Retinal pigment epithelial cell (primary cell): Measurements from ENCODE around the gene SLC12A9.
"Not testable (repeated sequence)": the region's sequence is repeated elsewhere in the genome, so short reads cannot be mapped to it uniquely, and the experiment has no call there.

Source experiments
- DNase-seq: peaks from one replicate; pipeline ENCODE4 v3.0.0-alpha.2; 2010; ENCODE audit warnings: low read depth
- H3K4me3 ChIP-seq: 2 replicates; pipeline ENCODE4 v1.5.1; 2011; ENCODE audit warnings: mild to moderate bottlenecking, low read length, control low read depth, moderate library complexity
- TF ChIP-seq, protein P1 (sequence below): conservative IDR thresholded peaks from 2 replicates; pipeline ENCODE4 v1.5.1; 2011; ENCODE audit warnings: low read depth, low read length, control low read depth, inconsistent platforms

SLC12A9 gene

DNA sequence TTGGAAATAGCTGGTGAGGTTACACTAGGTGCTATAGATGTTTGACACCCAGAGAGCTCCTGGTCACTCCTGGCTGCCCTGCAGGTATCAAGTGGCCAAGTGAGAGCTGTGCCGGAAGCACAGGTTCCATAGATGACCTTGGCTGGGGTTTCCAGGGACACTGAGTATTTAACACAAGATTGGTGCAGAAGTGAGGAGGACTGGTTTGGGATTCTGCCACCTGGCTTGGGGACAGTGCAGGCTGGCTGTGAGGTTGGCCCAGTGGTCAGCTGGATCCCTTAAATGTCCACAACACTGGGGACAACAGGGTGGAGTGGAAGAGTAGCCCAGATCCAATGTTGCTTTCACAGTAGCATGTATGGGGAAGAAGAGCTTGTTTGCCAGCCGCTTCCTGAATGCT, 48.5 kb downstream of the SLC12A9 start:
- no peak overlapping the region for H3K4me3 ChIP-seq
- TF ChIP-seq, protein P1, sequence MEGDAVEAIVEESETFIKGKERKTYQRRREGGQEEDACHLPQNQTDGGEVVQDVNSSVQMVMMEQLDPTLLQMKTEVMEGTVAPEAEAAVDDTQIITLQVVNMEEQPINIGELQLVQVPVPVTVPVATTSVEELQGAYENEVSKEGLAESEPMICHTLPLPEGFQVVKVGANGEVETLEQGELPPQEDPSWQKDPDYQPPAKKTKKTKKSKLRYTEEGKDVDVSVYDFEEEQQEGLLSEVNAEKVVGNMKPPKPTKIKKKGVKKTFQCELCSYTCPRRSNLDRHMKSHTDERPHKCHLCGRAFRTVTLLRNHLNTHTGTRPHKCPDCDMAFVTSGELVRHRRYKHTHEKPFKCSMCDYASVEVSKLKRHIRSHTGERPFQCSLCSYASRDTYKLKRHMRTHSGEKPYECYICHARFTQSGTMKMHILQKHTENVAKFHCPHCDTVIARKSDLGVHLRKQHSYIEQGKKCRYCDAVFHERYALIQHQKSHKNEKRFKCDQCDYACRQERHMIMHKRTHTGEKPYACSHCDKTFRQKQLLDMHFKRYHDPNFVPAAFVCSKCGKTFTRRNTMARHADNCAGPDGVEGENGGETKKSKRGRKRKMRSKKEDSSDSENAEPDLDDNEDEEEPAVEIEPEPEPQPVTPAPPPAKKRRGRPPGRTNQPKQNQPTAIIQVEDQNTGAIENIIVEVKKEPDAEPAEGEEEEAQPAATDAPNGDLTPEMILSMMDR = no peak
- no peak for DNase-seq

DNA sequence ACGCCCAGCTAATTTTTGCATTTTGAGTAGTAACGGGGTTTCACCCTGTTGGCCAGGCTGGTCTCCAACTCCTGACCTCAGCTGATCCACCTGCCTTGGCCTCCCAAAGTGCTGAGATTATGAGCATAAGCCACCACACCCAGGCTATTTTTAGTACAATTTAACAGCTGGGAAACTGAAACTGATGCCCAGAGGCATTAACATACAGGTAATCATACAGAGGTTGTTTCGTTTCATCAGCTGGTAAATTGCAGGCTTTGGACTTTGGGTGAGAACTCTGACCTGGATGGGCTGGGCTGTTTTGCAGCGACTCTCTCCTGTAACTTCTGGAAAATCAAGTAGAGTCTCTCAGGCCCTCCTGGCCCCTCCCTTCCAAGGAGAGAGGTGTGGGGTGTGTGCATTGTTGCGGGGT, 49.4 kb downstream of the SLC12A9 start:
- no peak for DNase-seq
- TF ChIP-seq, protein P1 = no peak
- no peak overlapping the region for H3K4me3 ChIP-seq

DNA sequence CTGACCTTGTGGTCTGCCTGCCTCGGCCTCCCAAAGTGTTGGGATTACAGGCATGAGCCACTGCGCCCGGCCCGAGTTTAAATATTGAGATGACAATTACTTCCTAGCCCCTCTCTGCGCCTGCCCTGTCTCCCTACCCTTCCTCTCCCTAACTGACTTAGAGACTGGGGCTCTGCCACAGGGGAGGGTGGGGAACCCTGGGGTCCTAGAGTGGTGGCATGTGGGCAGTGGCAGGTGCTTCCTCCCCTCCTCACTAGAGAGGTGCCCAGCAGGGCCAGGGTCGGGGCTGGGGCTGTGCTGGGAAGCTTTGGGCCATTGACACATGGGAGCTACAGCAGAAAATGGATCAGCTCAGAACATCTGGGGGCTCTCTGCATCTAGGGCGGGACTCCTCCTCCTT, 50.1 kb downstream of the SLC12A9 start:
- DNase-seq = no peak
- TF ChIP-seq, protein P1 = no peak
- H3K4me3 ChIP-seq = no peak overlapping the region

DNA sequence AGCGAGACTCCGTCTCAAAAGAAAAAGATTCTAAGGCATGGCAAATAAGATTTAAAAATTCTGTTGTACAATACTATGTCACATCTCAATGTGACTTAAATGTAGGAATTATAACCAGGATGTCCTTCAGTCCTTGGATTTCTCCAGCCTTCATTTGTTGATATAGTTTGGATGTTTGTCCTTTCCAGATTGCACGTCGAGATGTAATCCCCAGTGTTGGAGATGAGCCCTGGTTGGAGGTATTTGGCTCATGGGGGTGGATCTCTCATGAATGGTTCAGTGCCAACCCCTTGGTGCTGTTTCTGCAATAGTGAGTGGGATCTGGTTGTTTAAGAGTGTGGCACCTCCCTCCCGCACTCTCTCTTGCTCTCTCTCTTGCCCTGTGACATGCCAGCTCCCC, 56.0 kb downstream of the SLC12A9 start:
- no peak for DNase-seq
- H3K4me3 ChIP-seq = no peak overlapping the region
- TF ChIP-seq, protein P1 = no peak

DNA sequence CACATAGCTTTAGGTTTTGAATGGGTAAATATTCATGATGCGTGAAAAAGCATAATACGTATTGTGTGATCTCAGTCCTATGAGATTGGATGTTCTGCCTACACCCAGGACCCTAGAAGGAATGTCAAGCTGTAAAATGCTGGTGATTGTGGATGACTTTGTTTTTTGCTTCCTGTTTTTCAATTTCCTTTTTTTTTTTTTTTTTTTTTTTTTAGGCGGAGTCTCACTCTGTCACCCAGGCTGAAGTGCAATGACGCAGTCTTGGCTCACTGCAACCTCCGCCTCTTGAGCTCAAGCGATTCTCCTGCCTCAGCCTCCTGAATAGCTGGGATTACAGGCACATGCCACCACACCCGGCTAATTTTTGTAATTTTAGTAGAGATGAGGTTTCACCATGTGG, 57.9 kb downstream of the SLC12A9 start:
- not testable (repeated sequence) for DNase-seq, H3K4me3 ChIP-seq

DNA sequence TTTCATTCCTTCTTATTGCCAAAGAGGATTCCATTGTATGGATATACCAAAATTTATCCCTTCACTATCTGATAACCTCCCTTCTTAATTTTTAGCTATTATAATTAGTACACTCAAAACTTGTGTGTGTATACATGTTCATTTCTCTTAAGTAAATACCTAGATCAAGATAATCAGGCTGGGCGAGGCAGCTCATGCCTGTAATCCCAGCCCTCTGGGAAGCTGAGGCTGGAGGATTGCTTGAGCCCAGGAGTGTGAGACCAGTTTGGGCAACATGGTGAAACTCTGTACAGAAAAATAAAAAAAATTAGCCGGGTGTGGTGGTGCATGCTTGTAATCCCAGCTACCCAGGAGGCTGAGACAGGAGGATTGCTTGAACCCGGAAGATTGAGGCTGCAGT, 59.0 kb downstream of the SLC12A9 start:
- H3K4me3 ChIP-seq = no peak overlapping the region
- TF ChIP-seq, protein P1 = no peak
- no peak for DNase-seq

DNA sequence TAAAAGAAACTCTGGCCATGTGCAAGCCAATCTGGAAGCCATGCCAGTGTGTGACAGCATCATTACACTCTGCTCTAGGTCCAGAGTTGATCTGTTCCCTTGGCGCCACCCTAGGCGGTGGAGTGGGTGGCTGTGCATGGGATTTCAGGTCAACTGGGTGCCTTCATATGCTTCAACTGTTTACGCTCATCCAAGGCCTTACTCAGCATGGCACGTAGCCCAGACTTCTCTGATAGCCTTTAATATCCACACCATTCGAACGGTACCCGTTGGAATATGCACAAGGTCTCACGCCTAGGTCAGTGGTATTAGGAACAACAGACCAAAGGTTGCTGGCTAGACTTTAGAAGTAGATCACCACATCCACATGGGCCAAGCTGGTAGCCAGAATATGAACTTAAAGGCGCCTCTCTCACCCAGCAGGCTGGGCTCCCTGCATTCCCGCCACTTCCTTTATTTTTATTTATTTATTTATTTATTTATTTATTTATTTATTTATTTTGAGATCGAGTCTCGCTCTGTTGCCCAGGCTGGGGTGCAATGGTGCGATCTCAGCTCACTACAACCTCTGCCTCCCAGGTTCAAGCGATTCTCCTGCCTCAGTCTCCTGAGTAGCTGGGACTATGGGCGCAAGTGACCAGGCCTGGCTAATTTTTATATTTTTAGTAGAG, 61.8 kb downstream of the SLC12A9 start:
- TF ChIP-seq, protein P1 = no peak
- H3K4me3 ChIP-seq = no peak overlapping the region
- no peak for DNase-seq
